ENCODE data around the gene NCS1.
A peak's percentile ranks its signal among the peaks of the same experiment; 100 is the strongest.

DNA sequence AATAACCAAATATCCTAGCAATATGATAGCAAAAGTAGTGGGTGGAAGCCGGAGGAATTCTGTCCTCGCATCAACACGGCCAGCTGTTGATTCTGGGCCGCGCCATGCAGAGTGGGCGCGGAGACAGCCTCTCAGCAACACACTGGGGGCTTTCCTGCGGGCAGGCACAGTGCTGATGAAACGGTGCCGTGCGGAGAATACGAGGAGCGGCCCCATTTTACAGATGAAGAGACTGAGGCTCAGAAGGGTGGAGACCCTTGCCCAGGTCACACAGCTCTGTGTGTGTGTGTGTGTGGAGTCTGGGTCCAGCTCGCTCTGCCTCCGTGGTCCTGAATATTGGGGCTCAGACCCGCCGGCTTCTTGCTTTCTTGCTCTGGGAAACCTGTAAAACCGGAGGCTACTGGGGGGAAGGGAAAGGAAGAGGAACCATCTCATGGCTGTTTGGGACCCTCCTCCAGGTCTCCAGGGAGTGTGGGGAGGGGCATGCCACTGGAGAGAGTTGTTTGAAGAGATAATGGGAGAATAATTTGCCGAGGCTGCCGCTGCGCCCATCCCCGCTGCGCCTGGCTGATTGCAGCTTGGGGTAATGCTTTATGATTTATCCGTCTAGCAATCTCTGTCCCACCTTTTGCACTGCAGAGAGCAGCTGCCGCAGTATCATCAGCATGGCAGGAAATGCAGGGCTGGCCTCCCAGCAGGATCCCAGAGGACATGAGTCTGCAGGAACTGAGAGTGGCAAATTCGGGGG lies 36.6 kb downstream of the NCS1 start:
- TF ChIP-seq GATA2 (IDR thresholded peaks at IDR 0.05; ENCODE audit: low read depth, low read length) (peak; percentile 97), GATA3 (IDR thresholded peaks at IDR 0.05; ENCODE audit: low read depth, low read length) (no peak)

Data from SH-SY5Y (cell line).